GM19452 (cell line): Measurements from ENCODE around the gene SLC30A2.

Experiments
- ATAC-seq: cut with Tn5 transposase; IDR thresholded peaks from one replicate; pipeline ENCODE4 v1.9.1; 2021; ENCODE audit not compliant: unreplicated experiment

Gene SLC30A2

DNA sequence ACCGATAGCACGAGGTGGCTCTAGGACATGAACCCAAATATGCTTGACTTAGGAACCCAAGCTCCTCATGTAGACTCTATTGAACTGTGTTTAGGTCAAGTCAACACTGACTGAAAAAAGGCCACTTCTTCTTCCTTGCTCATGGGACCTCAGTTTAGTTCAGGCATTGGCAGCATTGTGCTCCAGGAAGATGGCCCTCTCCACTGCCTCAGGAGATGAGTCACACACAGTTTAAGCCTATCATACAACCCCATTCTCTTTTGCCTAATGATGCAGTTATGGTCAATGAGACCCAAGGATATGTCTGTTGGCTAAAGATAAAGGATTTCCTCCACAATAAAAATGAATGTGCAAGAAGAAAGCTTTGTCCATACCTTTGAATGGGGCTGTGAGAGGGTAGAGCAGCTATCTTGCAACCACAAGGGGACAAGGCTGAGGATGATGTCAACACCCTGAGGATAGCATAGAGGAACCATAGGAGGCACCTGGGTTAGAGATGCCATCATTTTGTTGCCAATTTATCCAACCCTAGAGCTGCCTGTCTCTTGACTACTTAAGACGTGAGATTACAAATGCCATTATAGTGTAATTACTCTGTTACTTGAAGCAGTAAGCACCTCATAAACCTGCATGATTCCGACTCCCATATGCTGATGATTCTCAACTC is 24.5 kb upstream of the SLC30A2 start:
- ATAC-seq, result no peak

DNA sequence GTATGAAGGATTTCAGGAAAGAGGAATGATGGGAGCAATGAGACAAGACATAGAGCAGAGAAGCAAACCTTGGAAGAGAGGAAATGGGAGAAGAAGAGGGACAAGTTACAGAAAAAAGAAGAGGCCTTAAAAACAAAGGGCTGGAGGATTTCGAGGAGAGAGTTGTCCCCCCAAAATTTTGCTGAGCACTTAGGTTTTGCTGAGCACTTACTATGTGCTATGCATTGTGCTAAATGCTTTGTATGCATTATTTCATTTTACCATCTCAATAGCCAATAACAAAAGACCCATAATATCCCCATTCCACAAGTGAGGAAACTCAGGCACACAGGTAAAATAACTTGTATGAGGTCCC is 24.0 kb upstream of the SLC30A2 start:
- ATAC-seq, result no peak

DNA sequence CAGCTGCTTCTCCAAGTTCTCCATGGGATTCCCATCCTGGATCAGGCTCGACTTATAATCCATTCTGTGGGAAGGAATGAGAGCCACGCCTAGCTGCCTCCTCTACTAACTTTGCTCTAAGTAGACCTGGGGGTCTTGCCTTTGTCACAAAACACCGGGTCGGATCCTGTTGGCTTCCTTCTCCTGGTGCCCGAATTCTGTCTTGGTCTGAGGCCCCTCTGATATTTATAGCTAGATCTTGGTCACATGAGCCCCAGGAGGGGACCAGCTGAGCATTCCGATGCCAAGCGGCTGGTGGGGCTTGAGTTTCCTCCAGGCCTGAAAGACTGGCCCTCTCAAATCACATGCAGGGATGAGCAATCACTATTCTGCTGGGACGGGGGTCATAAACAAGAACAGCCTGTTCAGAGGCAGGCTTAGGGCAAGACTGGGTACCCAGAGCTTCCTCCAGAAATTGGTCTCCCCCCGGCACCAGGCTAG is 21.6 kb upstream of the SLC30A2 start, which contains the start of gene TRIM63:
TSS of gene TRIM63 (minus strand) at position 199 of the 480 bp plus-strand sequence. CDS start at position 63, 136 bp downstream.
- no peak for ATAC-seq

DNA sequence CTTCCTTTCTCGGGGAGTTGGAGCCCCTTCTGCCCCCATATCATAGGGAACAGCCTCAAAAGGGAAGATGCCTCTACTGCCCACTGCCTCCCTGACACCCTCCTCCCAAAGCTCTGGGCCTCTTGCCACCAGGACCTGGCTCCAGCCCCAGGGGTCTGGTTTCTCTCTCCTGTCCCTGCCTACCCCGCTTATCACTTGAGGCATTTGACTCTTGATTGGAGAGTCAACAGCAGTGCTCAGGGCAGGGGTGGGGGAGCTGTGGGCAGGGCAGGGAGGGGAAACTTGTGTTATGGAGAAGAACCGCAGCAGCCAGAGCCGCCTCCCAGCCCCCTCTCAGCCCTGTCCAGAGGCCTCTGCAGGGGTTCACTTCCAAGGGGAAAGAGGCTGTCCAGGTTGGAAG is 20.9 kb upstream of the SLC30A2 start:
- no peak for ATAC-seq

DNA sequence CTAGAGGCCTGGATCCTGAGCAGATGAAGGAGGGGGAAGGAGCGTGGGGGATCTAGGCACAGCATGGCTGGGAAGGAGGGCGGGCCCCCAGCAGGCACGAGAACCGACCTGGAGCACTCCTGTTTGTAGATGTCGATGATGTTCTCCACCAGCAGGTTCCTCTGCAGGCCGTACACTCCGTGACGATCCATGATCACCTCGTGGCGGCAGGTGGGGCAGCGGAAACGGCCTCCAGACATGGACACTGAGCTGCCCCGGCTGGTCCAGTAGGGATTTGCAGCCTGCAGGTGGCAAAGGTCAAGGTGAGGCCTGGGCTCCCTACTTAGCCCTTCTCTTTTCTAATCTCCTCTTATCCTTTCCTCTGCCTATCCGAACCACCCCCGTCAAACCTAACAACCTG is 20.2 kb upstream of the SLC30A2 start:
- no peak for ATAC-seq

DNA sequence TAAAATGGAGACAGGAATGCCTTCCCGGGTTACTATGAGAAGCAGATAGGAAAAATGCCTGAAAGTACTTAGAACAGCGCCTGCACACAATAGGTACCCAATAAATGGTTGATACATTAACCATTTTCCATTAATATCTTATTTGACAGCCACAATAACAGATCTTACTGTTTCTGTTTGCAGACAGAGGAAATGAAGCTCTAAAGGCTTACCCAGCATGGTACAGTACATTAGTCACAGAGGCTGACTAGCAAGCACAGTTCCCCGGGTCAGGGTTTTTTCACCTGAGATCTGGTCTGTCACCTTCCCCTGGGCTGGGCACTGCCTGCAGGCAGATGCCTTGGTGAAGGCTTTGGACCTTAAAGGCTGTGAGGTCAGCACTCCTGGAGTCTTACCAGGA is 18.6 kb upstream of the SLC30A2 start:
- ATAC-seq, result no peak

DNA sequence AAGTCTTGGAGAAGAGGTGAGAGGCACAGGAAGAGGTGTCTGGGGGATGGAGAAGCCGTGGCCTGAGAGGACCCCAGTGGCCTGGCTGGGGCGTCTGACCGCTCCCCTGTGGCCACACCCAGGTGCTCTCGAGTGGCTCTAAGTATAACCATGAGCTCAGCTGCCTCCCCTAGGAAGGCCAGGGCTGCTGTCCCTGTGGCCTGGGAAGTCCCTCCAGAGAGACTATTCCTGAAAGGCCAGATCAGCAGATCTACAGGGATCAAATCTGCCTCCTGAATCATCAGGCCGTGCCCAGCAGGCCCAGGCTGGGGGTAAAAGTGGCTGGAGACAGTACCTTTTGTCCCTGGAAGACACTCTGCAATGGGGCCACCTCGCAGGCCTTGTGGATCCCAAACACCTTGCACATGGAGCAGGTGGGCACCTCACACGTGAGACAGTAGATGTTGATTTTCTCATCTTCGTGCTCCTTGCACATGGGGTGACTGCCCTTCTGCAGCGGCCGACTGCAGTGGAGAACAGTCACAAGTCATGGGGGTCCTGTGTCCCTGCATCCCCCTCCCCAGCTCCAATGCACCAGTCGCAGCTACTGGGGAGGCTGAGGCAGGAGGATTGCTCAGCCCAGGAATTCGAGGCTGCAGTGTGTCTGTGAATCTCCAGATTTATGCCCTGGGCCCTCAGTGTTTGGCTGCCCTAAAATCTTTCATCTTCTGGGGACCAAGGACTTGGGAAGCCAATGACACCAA is 15.1 kb upstream of the SLC30A2 start:
- ATAC-seq, result no peak

DNA sequence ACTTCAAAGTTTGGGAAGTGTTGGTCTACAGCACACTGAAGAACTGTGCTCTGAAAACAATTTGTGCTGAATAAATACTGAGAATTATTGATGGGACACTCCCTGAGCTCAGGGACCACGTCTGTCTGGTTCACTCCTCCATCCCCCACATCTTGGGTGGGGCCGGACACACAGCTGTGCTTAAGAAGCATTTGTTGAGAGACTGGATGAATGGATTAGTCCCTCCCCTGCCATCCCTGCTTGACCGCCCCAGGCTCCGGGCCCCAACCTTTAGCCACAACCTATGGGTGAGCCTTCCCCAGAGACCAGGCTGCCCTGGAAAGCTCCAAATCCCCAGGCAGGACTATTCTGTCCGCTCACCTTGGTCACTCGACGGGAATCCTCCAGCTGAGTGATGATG is 14.0 kb upstream of the SLC30A2 start:
- no peak for ATAC-seq

DNA sequence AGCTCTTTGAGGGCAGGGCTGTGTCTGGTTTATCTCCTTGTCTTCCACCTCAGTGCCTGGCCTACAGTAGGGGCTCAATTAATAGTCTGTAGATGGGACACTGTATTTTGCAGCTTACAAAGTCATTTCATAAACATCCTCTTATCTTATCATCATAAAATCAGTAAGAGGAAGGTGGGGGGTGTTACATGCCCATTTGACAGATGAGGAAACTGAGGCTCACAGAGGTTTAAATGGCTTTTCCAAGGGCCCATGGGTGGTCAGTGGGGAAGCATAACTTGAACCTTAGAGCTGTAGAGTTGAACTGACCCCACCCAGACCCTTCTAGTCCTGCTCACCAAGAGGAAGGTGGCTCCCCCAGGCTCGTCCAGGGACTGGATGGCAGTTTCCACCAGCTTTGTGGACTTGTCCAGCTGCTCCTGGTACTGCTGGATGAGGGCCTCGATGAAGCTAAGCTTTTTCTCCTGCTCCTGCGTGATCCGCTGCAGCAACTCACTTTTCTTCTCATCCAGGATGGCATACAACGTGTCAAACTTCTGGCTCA is 12.2 kb upstream of the SLC30A2 start:
- ATAC-seq, result no peak

DNA sequence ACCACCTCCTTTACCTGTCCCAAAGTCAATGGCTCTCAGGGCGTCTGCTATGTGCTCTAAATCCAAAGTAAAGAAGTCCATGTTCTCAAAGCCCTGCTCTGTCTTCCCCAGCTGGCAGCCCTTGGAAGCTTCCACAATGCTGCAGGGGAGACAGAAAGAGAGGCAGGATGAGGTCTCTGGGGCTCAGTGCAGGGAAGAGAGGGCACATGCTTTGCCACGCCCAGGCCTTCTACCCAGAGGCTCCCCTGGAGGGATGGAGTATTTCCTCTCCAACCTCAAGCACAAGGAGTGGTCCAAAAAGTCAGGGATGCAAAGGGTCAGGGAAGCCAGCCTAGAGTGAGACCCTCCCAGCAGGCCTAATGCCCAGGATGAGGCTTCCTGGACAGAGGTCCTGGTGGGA is 11.3 kb upstream of the SLC30A2 start:
- no peak for ATAC-seq

DNA sequence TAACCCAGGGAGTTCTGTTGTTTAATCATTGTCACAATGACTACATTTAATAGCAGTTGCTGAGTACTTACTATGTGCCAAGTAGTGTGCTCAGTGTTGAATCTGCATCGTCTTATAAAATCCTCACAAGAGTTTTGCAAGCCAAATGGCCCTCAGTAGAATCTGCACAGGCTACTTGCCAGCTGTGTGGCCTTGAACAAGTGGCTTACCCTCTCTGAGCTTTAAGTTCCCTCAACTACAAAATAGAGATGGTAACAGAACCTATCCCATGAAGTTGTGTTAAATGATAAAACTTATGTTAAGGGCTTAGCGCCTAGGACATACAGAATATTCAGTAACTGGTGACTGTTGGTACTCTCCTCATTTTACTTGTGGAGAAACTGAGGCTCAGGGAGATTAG is 9.1 kb upstream of the SLC30A2 start:
- no peak for ATAC-seq

DNA sequence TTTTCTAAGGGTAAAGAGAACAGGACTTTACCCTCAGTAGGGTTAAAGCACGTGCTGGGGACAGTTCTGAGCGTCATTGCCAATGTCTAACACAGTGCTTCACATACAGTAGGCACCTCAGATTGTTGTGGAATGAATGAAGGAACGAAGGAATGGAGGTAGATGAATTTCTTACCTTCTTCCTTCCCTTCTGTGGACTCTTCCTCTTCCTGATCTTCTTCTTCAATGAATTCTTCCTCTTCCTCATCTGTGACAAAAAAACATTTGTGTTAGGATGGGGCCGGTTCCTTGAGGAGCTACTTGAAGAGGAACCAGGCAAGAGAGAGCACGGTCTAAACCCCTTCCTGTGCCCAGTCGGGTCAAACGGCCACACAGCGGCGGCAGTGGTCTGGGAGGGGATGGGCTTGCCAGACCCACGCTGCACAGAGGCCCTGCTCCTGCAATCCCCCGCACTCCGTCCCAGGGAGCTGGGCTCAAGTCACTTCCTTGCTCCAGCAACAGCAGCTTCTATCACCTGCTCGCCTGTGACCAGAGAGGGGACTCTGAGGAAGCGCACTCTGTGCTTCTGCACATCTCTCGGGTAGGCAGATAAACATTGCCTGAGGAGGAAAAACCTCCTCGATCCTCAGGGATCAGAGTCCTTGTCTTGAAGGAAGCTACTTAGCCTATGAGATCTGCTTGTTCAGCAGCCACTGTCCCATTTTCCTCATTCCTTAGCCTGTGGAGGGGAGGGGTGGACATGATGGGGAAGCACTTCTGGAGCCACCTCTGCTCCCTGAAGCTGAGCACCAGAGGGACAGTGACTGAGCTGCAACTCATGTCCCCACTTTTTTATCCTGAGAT is 8.0 kb upstream of the SLC30A2 start:
- ATAC-seq, result no peak

DNA sequence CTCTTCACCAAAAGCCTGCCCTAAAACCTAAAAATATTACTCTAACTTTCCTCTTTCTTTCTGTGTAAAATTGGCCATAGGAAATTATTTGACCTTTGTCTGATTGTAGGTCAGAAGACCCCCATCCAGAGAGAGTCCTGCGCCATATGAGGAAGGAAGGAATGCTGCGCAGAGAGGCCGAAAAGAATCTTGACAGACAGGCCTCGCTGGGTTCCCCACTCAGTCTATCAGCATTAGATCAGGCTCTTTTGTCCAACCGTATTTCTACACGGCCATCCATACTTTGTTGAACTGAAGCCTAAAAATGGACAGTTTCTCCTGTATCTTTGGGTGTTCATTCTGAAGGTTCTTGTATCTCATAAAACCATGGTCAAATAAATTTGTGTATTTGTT is 4.3 kb upstream of the SLC30A2 start:
- ATAC-seq, result no peak

DNA sequence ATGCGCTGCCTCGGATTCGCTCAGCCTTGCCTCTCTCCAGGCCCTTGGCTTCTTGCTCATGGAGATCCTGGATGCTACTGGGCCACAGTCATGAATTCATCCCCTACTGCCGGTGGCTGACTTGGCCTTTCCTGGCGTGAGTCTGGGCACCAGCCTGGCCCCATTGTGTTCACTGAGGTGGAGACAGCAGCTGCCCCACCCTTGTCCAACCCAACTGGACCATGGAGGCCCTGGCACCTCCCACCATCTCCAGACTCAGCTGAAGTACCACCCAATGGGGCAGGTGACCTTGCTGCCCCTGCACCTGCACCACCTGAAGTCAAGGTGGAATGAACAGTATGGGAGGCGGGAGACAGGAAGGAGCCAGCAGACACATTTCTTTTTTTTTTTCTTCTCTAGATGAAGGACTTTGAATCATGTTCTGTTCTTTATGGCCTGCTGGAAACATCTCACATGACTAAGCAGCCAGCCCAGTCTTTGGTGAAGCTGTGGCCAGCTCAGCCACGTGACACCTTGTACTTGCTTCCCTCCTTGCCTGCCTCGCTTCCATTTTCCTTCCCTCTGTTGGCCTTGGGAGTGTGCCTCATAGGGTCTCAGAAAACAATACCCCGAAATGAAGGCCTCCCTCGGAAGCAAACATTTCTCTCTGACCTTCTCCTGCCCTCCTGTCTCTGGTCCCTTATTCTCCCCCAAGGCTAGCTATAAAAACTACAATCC is 3.8 kb upstream of the SLC30A2 start:
- ATAC-seq, result no peak

DNA sequence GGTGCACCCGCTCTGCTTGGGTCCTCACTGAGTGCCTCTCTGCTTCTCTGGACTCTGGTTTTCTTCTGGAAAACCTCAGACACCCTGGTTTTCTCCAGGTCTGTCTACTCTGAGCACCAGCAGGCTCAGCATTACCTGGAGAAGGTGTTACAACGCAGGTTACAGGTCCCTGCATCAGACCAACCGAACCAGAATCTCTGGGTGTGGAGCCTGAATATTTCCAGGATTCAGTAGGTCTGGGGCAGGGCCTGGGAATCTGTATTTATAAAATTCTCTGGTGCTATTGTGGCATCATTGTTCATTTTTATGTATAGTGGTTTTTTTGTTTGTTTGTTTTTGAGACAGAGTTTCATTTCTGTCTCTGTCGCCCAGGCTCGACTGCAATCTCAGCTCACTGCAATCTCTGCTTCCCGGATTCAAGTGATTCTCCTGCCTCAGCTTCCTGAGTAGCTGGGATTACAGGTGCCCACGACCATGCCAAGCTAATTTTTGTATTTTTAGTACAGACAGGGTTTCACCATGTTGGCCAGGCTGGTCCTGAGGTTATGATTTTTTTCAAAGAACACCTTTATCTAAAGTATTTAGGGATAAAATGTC is 1.5 kb upstream of the SLC30A2 start:
- ATAC-seq, result no peak

DNA sequence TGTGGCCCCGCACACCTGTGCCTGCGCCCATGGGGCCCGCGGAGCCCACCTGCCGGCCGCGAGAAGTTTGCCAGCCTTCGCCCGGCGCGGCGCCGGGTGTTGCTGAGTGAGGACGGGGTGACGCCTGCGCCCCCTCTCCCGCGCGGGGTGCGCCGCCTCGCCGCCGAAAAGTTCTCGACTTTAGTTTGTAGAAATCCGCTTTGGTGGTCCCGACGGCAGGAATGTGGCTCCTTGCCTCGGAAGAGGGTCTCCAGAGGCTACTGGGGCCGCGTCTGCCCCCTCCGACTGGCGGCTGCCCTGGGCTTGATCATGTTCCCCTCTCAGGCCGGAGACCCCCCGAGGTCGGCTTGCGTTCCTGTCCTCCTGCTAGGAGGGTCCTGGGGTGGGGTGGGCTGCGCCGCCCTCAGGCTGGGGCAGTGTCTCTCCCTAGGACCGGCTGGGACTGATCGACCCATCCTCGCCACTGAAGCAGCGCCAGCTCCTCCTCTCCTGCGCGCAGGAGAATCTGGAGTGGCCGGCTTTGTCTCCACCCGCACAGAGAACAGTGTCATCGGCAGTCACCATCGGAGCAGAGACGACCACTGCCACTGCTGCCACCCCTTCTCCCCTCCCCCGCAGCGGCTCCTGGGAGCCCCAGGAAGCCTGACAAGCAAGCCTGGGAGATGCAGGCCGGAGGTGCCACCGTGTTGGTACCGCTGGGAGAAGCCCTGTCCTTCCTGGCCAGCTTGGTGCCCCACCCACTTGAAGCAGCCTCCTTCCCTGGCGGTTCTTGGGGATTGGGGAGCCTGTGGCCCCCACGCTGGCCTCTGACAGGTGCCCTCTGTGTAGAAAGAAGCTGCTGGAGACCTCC is 553 bp upstream of the SLC30A2 start:
- ATAC-seq, result no peak

DNA sequence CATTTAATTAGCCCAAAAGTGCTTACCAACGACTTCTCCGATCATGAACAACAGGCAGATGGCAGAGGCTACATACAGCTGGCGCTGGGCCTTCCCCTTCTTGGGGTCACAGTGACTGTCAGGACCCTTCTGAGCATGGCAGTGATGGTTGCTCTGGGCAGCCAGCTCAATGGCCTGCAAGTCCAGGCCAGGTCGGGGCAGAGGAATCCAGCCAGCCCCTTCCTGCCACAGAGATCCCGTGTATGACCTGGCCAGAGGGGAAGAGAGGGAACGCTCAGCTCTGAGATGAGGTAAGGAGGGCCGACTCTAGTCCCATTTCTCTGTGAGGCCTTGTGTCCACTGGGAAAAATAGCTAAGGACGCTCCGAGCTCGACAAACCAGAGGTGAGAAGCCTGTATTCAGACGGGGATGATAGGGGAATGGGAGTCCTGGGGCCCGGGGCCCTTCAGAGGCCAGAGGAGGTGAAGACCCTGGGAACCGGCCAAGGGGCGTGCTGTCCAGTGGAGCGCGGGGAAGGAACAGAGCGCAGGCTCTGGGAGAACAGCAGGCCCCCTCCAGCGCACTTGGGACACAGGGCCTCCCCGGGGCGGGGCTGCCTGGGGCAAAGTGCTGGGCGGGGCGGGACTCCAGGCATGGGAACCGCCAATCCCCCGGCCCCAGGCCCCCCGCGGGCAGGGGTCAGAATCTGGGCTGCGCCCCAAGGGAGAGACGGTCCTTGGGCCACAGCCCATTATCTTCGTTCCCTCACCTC is 772 bp downstream of the SLC30A2 start:
- no peak for ATAC-seq

DNA sequence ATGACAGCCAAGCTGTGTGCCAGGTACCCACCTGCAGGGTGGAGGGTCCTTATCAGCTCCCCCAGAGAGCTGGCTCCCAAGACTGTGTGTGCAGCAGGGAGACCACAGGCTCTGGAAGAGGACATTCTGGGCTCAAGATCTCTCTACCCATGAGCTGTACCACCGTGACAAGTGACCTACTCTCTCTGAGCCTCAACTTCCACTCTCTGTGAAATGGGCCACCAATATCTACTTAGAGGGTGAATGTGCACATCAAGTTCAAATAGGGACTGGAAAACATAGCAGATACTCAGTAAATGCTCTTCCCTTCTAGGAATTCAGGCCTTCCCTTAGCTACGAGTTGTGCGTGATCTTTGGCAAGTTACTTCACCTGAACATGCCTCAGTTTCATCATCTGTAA is 1.5 kb downstream of the SLC30A2 start:
- ATAC-seq, result no peak

DNA sequence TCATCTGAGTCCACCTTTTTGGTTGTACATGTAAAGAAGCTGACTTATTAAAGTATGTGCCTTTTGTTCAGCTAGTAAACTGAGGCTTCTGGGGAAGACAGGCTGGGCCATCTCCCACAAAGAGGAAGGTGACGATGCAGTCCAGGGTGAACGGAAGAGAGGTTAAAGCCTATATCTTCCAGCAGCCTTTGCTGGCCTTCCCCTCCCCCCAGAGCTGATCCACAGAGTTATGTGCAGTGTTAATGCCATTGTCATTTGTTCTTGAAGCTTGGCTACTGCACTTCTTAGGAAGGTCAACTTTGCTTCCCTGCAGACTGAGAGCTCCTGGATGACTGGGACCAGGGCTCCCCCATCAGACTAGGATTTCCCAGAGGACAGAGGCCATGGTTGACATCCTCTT is 2.2 kb downstream of the SLC30A2 start:
- ATAC-seq, result no peak
